Subcutaneous adipose tissue (tissue), 4 donors: ENCODE data around the gene TNNI3K. TPM values are rescaled to one million over a fixed set of nuclear protein-coding genes. Genes with fewer than 3 reads are reported as not detected.

Source experiments
- total RNA-seq, 4 donors: library from RNA; depleted of rRNA; stranded (reverse); fragments of >200 nt; gene quantifications; one replicate each; pipeline ENCODE4 v1.1.0, GENCODE V29; 2016
- TF ChIP-seq, protein P1 (sequence below): fragments of 450-650 bp; IDR thresholded peaks from one replicate; pipeline ENCODE4 v1.5.1; 2016; ENCODE audit warnings: low read depth, mild to moderate bottlenecking, control low read depth, antibody characterized with exemption, moderate library complexity

The TNNI3K gene
- total RNA-seq, 4 donors from 2014 or later, result 0.98 to 7.0 (median 3.9) TPM; not detected in 1

- TF ChIP-seq, protein P1, sequence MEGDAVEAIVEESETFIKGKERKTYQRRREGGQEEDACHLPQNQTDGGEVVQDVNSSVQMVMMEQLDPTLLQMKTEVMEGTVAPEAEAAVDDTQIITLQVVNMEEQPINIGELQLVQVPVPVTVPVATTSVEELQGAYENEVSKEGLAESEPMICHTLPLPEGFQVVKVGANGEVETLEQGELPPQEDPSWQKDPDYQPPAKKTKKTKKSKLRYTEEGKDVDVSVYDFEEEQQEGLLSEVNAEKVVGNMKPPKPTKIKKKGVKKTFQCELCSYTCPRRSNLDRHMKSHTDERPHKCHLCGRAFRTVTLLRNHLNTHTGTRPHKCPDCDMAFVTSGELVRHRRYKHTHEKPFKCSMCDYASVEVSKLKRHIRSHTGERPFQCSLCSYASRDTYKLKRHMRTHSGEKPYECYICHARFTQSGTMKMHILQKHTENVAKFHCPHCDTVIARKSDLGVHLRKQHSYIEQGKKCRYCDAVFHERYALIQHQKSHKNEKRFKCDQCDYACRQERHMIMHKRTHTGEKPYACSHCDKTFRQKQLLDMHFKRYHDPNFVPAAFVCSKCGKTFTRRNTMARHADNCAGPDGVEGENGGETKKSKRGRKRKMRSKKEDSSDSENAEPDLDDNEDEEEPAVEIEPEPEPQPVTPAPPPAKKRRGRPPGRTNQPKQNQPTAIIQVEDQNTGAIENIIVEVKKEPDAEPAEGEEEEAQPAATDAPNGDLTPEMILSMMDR, result no peak
These were observed 168.4 kb downstream of the TNNI3K start for GRCh38 chr1:74403606-74404005.

DNA sequence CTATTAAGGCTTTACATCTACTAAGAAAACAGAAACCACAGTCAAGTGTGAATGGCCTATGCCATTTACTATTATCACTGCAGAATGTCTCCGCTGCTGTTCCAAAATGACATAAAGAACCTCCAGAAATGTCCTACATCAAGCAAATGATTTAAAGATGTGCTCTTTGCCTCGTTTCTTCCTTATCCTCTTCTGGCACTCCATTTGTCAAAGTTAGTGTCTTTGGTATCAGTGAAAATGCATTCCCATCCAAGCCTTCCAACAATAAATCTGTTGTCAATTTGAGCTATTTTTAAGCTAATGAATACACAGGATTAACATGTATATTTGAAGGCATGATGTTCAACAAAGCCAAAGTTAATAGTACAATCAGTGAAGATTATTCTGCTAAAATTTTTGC is 171.6 kb downstream of the TNNI3K start:
- TF ChIP-seq, protein P1, result no peak

DNA sequence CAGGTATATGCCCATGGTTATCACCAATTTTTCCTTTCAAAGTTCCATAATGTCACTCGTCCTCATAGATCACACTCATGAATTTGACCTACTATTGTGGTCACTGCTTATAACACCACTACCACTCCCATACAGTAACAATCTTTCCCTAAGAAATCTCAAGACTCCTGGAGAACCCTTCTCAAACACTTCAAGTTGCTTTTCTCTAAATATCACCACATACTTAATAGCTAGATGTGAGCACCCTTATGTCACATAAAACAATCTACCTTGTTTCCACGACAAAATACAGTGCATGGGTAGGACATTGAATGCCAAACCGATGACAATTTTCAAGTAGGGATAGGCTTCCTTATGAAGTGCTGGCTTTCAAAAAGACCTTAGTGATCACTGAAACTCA is 172.7 kb downstream of the TNNI3K start:
- TF ChIP-seq, protein P1, result no peak

- TF ChIP-seq, protein P1, result no peak
These were observed 177.1 kb downstream of the TNNI3K start for GRCh38 chr1:74412244-74412643.

- TF ChIP-seq, protein P1, result no peak
These were observed 180.7 kb downstream of the TNNI3K start for GRCh38 chr1:74415935-74416334.

- TF ChIP-seq, protein P1, result no peak
These were observed 184.4 kb downstream of the TNNI3K start for GRCh38 chr1:74419611-74420010.

DNA sequence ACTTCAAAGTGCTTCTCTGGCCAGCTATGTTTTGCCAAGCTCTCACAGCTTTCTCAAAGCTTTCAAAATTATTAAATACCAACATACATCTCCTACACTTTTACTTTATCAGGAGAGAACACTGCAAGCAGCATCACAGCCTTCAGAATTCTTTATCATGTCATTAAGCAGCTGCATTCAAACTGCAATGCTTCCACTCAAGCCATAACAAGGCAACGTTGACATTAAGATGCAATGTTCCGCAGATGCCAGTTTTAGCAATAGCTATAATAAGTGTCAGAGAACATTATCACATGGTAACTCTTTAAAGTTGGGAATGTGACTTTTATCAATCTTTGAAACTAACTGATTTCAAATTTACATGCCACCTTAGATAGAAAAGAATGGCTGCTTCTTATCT is 185.3 kb downstream of the TNNI3K start:
- TF ChIP-seq, protein P1, result no peak
